IMR-90 (cell line): ENCODE data around the gene DNAH6. TPM values are rescaled to one million over a fixed set of nuclear protein-coding genes. Genes with fewer than 3 reads are reported as not detected.

ENCODE experiments used
- ATAC-seq: fragments of 200-7000 bp; cut with Tn5 transposase; 2 replicates; pipeline ENCODE4 v1.9.1; 2020; ENCODE audit warnings: low read depth, mild to moderate bottlenecking, moderate library complexity
- BruUV-seq: library from RNA; stranded (reverse); fragments of 400-500 nt; replicated peaks from 2 replicates; lab custom pipeline; 2021; lab: Mats Ljungman, UMichigan
- CTCF ChIA-PET: fragments of 300-600 bp; formaldehyde crosslinking; extraction: SDS; loops from one replicate; lab custom pipeline; 2021; ENCODE audit warnings: antibody characterized with exemption; lab: Yijun Ruan, JAX
- POLR2A ChIA-PET: fragments of 300-600 bp; sonication (Branson Sonifier 250); formaldehyde crosslinking; loops from one replicate; lab custom pipeline; 2022; ENCODE audit warnings: antibody characterized with exemption; ENCODE audit not compliant: unreplicated experiment; lab: Charles Lee
- DNase-seq: peaks from one replicate; pipeline ENCODE4 v3.0.0; 2013
- H2AFZ ChIP-seq: replicated peaks from 2 replicates; pipeline ENCODE3; 2013; ENCODE audit warnings: low read length, mild to moderate bottlenecking; ENCODE audit not compliant: poor library complexity
- H2AK5ac ChIP-seq: 2 replicates; pipeline ENCODE4 v1.6.1; 2013; ENCODE audit warnings: low read depth, low read length, inconsistent platforms
- H2AK9ac ChIP-seq: replicated peaks from 2 replicates; pipeline ENCODE3; 2013; ENCODE audit warnings: mild to moderate bottlenecking, low read depth, low read length, moderate library complexity; ENCODE audit not compliant: poor library complexity
- H2BK120ac ChIP-seq: 2 replicates; pipeline ENCODE4 v1.6.1; 2013; ENCODE audit warnings: low read depth, low read length, inconsistent platforms
- H2BK15ac ChIP-seq: 3 replicates; pipeline ENCODE4 v1.6.1; 2013; ENCODE audit warnings: low read depth, low read length, inconsistent platforms
- H2BK20ac ChIP-seq: 2 replicates; pipeline ENCODE4 v1.6.1; 2013; ENCODE audit warnings: low read depth, mild to moderate bottlenecking, inconsistent platforms, low read length, moderate library complexity
- H2BK5ac ChIP-seq: 2 replicates; pipeline ENCODE4 v1.6.1; 2013; ENCODE audit warnings: mild to moderate bottlenecking, low read depth, low read length, inconsistent platforms; ENCODE audit not compliant: poor library complexity, severe bottlenecking
- H3K14ac ChIP-seq: replicated peaks from 2 replicates; pipeline ENCODE4 v1.6.1; 2013; ENCODE audit warnings: low read depth, low read length, inconsistent platforms
- H3K18ac ChIP-seq: 2 replicates; pipeline ENCODE4 v1.6.1; 2013; ENCODE audit warnings: low read depth, low read length, control low read depth
- H3K23ac ChIP-seq: 2 replicates; pipeline ENCODE4 v1.6.1; 2013; ENCODE audit warnings: low read depth, low read length, inconsistent platforms
- H3K27ac ChIP-seq: 2 replicates; pipeline ENCODE4 v1.5.1; 2013; ENCODE audit warnings: mild to moderate bottlenecking, control low read depth, low read length; ENCODE audit not compliant: insufficient read depth
- H3K27me3 ChIP-seq: 2 replicates; pipeline ENCODE4 v1.6.1; 2013; ENCODE audit warnings: low read length; ENCODE audit not compliant: control insufficient read depth, insufficient read depth
- H3K36me3 ChIP-seq: 2 replicates; pipeline ENCODE4 v1.6.1; 2013; ENCODE audit warnings: low read length, mixed read lengths; ENCODE audit not compliant: control insufficient read depth, insufficient read depth
- H3K4ac ChIP-seq: 2 replicates; pipeline ENCODE4 v1.6.1; 2013; ENCODE audit warnings: low read depth, low read length, inconsistent platforms
- H3K4me1 ChIP-seq: 2 replicates; pipeline ENCODE4 v1.6.1; 2013; ENCODE audit warnings: low read length, mixed read lengths; ENCODE audit not compliant: control insufficient read depth, insufficient read depth
- H3K4me2 ChIP-seq: 2 replicates; pipeline ENCODE4 v1.6.1; 2013; ENCODE audit warnings: low read depth, mild to moderate bottlenecking, control low read depth, low read length, moderate library complexity
- H3K4me3 ChIP-seq: 2 replicates; pipeline ENCODE4 v1.5.1; 2013; ENCODE audit warnings: low read depth, mild to moderate bottlenecking, control low read depth, low read length, moderate library complexity; ENCODE audit not compliant: insufficient read depth
- H3K56ac ChIP-seq: 2 replicates; pipeline ENCODE4 v1.6.1; 2013; ENCODE audit warnings: low read length, inconsistent platforms; ENCODE audit not compliant: insufficient read depth; ENCODE audit errors: extremely low read depth
- H3K79me1 ChIP-seq, 2 experiments: 2 replicates each; pipeline ENCODE4 v1.6.1; 2013; ENCODE audit warnings: low read length in 2 of 2, inconsistent platforms in 1 of 2, low read depth in 1 of 2
- H3K9ac ChIP-seq: 2 replicates; pipeline ENCODE4 v1.6.1; 2013; ENCODE audit warnings: low read depth, low read length, control low read depth
- H3K9me1 ChIP-seq: 2 replicates; pipeline ENCODE4 v1.6.1; 2013; ENCODE audit warnings: low read length, inconsistent platforms; ENCODE audit not compliant: insufficient read depth
- H3K9me3 ChIP-seq: 2 replicates; pipeline ENCODE4 v1.6.1; 2013; ENCODE audit warnings: low read length; ENCODE audit not compliant: control insufficient read depth, insufficient read depth
- H4K20me1 ChIP-seq: 2 replicates; pipeline ENCODE4 v1.6.1; 2013; ENCODE audit warnings: low read length, inconsistent platforms; ENCODE audit not compliant: insufficient read depth
- H4K5ac ChIP-seq: 2 replicates; pipeline ENCODE4 v1.6.1; 2013; ENCODE audit warnings: mild to moderate bottlenecking, low read depth, low read length, control low read depth
- H4K8ac ChIP-seq, 2 experiments: 2 replicates each; pipeline ENCODE4 v1.6.1; 2013; ENCODE audit warnings: low read depth in 2 of 2, low read length in 2 of 2, control low read depth in 1 of 2, inconsistent platforms in 1 of 2
- H4K91ac ChIP-seq: 2 replicates; pipeline ENCODE4 v1.6.1; 2013; ENCODE audit warnings: low read depth, low read length, inconsistent platforms; ENCODE audit not compliant: insufficient read depth
- RAD21 ChIP-seq: IDR thresholded peaks from 2 replicates; pipeline ENCODE4 v1.6.1; 2012; ENCODE audit warnings: low read length, improper control_type of control experiment
- SMC3 ChIP-seq: fragments of 150-350 bp; IDR thresholded peaks from 2 replicates; pipeline ENCODE4 v1.6.1; 2016; ENCODE audit warnings: low read depth, mild to moderate bottlenecking, antibody characterized with exemption, low read length, moderate library complexity
- WGBS, 2 experiments: methylation state at CpG; one replicate each; pipeline versions ENCODE4 v1.1.5 to v1.1.7; 2013; ENCODE audit warnings: missing lambda C conversion rate in 2 of 2; ENCODE audit not compliant: insufficient read length in 1 of 2; ENCODE audit errors: extremely low coverage in 2 of 2; 5-methylcytosine and 5-hydroxymethylcytosine counted together
- dilution Hi-C: fragments of 300-500 bp; cut with HindIII; formaldehyde crosslinking; loops from one replicate; pipeline ENCODE4 v1.14.3; 2018; ENCODE audit warnings: low sequenced_read_pairs; ENCODE audit not compliant: unreplicated experiment
- in situ Hi-C: fragments of 300-500 bp; cut with MboI; formaldehyde crosslinking; loops from 3 replicates; pipeline ENCODE4 v1.14.3; 2019; ENCODE audit warnings: low sequenced_read_pairs, inconsistent platforms, mixed read lengths
- intact Hi-C: fragments of 100-400 bp; cut with micrococcal nuclease; formaldehyde crosslinking; loops from 2 replicates; pipeline ENCODE4 v1.10.0; 2022
- polyA plus RNA-seq, 3 experiments: library from polyadenylated mRNA; depleted of rRNA; stranded (reverse); fragments of >200 nt; gene quantifications; 2 replicates each; pipeline ENCODE4 v1.2.3, GENCODE V29; 2012; ENCODE audit warnings: low replicate concordance in 1 of 3
- total RNA-seq: library from RNA; depleted of rRNA; stranded (reverse); fragments of >200 nt; gene quantifications from 2 replicates; pipeline ENCODE4 v1.2.3, GENCODE V29; 2012
- TF ChIP-seq, protein P1 (sequence below): fragments of 150-350 bp; IDR thresholded peaks from 2 replicates; pipeline ENCODE4 v1.6.1; 2016; ENCODE audit warnings: low read depth, mild to moderate bottlenecking, low read length, moderate library complexity, borderline replicate concordance
- TF ChIP-seq, protein P2 (sequence below): conservative IDR thresholded peaks from 2 replicates; pipeline ENCODE4 v1.5.1; 2012; ENCODE audit warnings: mild to moderate bottlenecking, low read depth, low read length, improper control_type of control experiment

The DNAH6 gene
- total and polyA plus RNA-seq, 2 of the 4 experiments (the other 2 are of a cell fraction), result under 0.01 to 0.07 TPM

DNA sequence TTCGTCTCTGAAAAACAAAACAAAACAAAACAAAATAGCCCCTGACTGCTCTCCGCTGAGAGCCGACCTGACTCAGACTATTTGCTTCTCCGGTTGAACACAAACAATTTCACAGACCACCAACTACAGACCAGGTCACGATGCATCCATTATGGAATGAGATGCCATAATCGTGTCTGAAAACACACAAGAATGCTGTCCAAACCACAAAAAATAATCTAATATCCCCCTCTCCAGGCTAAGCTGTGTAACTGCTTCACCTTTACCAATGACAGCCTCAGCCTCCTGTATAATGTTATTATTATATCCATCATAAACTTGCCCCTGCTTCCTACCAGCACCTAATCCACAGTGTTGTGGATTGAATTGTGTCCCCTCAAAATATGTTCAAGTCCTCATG, 114.7 kb downstream of the DNAH6 start:
- no peaks in the 10 kb centered on the region for H3K9me3 ChIP-seq
- no peaks in the 10 kb centered on the region for H3K9me1 ChIP-seq
- H3K9ac ChIP-seq, result no peak overlapping the region
- H3K36me3 ChIP-seq, result no peaks in the 10 kb centered on the region
- peak; percentile 53 for DNase-seq
- peak; percentile 97 for ATAC-seq
- BruUV-seq, result no TSS peak
- H3K27me3 ChIP-seq, result peaks cover 7% of the 10 kb centered on the region
- dilution Hi-C loops (no loop called here), intact Hi-C loops (loop anchor here (1.0 to 5.0 kb wide), 5 partner anchors 136 to 609 kb away; partner anchors contain the start of gene TRABD2A), in situ Hi-C loops (loop anchor here (10.0 kb wide), 1 partner anchor 136 kb away; no protein-coding TSS in a partner anchor)
- no peak overlapping the region for H4K8ac ChIP-seq
- H2BK120ac ChIP-seq, result no peak overlapping the region
- no peak overlapping the region for H3K23ac ChIP-seq
- no peak overlapping the region for H2BK15ac ChIP-seq
- H3K27ac ChIP-seq, result no peak overlapping the region
- H3K56ac ChIP-seq, result no peak overlapping the region
- no peak overlapping the region for H2AK5ac ChIP-seq
- no peak overlapping the region for H3K14ac ChIP-seq
- no peaks in the 10 kb centered on the region for H3K79me1 ChIP-seq
- no peak overlapping the region for H3K4me3 ChIP-seq
- H3K4me1 ChIP-seq, result no peaks in the 10 kb centered on the region
- H3K4ac ChIP-seq, result no peak overlapping the region
- no peak overlapping the region for H2BK5ac ChIP-seq
- H2AK9ac ChIP-seq, result no peak overlapping the region
- no peak overlapping the region for H2BK20ac ChIP-seq
- no peak overlapping the region for H2AFZ ChIP-seq
- TF ChIP-seq, protein P1, sequence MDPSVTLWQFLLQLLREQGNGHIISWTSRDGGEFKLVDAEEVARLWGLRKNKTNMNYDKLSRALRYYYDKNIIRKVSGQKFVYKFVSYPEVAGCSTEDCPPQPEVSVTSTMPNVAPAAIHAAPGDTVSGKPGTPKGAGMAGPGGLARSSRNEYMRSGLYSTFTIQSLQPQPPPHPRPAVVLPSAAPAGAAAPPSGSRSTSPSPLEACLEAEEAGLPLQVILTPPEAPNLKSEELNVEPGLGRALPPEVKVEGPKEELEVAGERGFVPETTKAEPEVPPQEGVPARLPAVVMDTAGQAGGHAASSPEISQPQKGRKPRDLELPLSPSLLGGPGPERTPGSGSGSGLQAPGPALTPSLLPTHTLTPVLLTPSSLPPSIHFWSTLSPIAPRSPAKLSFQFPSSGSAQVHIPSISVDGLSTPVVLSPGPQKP, result no peak
- TF ChIP-seq, protein P2, sequence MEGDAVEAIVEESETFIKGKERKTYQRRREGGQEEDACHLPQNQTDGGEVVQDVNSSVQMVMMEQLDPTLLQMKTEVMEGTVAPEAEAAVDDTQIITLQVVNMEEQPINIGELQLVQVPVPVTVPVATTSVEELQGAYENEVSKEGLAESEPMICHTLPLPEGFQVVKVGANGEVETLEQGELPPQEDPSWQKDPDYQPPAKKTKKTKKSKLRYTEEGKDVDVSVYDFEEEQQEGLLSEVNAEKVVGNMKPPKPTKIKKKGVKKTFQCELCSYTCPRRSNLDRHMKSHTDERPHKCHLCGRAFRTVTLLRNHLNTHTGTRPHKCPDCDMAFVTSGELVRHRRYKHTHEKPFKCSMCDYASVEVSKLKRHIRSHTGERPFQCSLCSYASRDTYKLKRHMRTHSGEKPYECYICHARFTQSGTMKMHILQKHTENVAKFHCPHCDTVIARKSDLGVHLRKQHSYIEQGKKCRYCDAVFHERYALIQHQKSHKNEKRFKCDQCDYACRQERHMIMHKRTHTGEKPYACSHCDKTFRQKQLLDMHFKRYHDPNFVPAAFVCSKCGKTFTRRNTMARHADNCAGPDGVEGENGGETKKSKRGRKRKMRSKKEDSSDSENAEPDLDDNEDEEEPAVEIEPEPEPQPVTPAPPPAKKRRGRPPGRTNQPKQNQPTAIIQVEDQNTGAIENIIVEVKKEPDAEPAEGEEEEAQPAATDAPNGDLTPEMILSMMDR, result peak; percentile 60
- peak; percentile 48 for TF ChIP-seq SMC3
- peak; percentile 74 for TF ChIP-seq RAD21
- H4K5ac ChIP-seq, result no peak overlapping the region
- 25% methylated on average over 2 of the region's 6 CpGs; no CpG with 5 or more reads in 1 of the 2 experiments for WGBS, 2 experiments
- ChIA-PET POLR2A (no interaction called here), CTCF (interaction anchor here (1.4 kb wide), 1 partner anchor 101 kb away, joined by 4 read pairs; no protein-coding TSS in a partner anchor)
- H3K4me2 ChIP-seq, result peak overlapping the region; percentile 80
- no peak overlapping the region for H3K18ac ChIP-seq
- H4K91ac ChIP-seq, result no peak overlapping the region
- H4K20me1 ChIP-seq, result no peaks in the 10 kb centered on the region
